UCSD-AML1 (cell line): ENCODE measurements around the gene COIL.
A peak's percentile ranks its signal among the peaks of the same experiment; 100 is the strongest.
"Not testable (repeated sequence)": the region's sequence is repeated elsewhere in the genome, so short reads cannot be mapped to it uniquely, and the experiment has no call there.

Experiments
- DNase-seq: peaks from one replicate; lab custom pipeline; 2025; ENCODE audit not compliant: unreplicated experiment; lab: John Stamatoyannopoulos, UW

COIL gene

GRCh38 chr17:56979091-56979480, 18.2 kb upstream of the COIL start:
- no peak for DNase-seq

DNA sequence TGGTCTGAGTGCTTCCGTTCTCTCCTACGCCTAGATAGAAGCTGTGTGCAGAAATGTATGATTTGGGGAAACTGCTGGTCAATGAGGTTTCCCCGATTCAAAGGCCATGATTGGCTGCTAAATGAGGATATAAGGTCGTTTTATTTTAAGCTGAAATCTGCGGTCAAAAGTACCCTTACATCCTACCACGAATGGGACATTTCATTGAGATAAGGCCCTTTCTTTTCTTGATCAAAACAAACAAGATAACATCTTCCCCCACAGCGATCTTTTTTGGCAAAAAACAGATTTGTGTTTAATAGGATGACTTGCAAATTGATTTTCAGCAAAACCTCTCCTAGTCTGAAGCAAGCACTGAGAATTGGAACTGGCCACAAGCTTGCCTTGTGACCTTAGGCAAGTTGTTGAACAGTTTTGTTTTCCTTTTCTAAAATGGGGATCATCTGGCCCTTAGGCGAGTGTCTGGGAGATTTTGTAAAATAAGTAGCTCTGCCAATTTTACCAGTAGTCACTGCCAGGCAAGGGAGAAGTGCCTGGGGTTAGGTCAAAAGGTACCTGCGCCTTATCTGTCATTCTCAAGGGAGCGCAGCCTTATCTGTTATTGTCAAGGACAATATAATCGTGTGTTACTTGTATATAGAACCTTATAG, 17.7 kb upstream of the COIL start:
- DNase-seq, result no peak

- peak; percentile 81 for DNase-seq
Measured at GRCh38 chr17:56977673-56978395, 17.0 kb upstream of the COIL start, which contains the start of gene SCPEP1. Gene SCPEP1, plus strand, starts transcription at chr17:56978131. Its CDS starts 29 bp downstream, at chr17:56978160.

DNA sequence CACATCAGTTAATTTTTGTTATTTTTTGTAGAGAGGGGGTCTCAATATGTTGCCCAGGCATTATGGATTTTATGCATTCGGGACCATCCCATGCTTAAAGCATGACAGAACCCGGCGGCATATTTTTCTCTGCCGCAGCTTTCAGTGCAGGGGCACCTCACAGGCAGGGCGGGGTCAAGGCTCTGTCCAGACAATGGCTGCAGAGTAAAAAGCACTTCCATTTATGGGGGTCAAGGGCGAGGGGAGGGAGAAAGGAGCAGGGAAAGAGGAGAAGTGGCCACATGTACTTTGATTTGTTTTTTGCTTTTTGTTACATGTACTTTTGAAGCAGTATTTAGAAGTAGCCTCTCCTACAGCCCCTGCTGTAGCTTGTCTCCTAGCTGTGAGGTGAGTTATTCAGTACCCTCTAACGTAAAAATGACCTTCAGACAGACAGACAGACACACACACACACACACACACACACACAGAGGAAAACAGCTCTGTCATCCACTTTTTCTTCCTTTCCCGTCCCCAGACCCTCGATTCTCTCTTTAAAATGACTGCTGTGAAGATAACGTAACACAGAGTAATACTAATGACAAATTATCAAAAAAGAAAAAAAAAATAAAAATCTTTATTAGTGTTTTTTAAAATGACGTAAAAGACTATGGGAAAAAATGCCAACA, 16.2 kb upstream of the COIL start:
- no peak for DNase-seq

GRCh38 chr17:56975656-56976055, 14.8 kb upstream of the COIL start:
- no peak for DNase-seq

DNA sequence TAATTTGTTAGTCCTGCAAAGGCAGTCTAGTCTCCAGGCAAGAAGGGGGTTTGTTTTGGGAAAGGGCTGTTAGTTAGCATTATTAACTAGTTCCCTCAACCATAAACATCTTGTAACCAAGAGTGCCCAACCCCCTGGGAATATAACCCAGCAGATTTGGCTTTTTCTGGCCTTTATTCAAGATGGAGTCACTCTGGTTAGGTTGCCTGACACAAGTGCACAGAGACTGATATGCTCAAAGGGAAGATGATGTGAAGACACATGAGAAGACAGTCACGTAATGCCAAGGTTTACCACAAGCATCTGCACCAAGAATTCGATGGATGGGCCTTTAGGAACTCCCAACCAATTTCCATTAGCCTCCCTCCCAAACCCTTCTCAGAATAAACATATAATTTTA, 13.2 kb upstream of the COIL start:
- DNase-seq, result no peak

DNA sequence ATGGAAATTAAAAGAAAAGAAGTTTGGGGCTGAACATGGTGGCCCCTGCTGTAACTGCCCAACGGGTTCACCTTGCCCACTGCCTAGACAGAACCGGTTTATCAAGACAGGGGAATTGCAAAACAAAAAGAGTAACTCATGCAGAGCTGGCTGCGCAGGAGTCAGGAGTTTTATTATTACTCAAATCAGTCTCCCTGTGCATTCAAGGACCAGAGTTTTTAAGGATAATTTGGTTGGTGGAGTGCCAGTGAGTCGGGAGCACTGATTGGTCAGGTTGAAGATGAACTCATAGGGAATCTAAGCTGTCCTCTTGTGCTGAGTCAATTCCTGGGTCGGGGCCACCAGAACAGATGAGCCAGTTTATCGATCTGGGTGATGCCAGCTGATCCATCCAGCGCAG, 12.7 kb upstream of the COIL start:
- DNase-seq, result no peak

- no peak for DNase-seq
Measured at GRCh38 chr17:56972111-56972730, 11.4 kb upstream of the COIL start.

- no peak for DNase-seq
Measured at GRCh38 chr17:56970974-56971373, 10.1 kb upstream of the COIL start.

GRCh38 chr17:56966338-56966737, 5.5 kb upstream of the COIL start:
- DNase-seq, result no peak

GRCh38 chr17:56965681-56966080, 4.8 kb upstream of the COIL start:
- not testable (repeated sequence) for DNase-seq

- DNase-seq, result not testable (repeated sequence)
Measured at GRCh38 chr17:56965241-56965640, 4.4 kb upstream of the COIL start.

- no peak for DNase-seq
Measured at GRCh38 chr17:56956992-56957391, 3.9 kb downstream of the COIL start.

DNA sequence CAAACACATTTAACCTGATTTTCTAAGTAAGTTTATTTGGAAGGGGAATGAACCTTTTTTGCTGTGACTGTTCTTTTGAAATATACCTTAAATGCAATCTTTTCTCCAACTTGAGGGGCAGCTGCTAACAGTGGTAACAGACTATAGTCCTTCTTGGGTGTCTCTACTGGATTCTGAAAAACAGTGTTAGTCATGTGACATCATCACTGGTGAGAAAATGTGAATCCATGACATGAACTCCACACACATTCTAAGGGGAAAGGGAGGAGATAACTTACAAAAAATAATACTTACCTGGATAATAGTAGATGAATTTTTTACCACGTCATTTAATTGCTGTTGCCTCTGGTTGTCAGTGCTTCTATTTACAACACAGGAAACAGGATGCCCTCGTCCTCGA, 11.3 kb downstream of the COIL start:
- DNase-seq, result no peak

DNA sequence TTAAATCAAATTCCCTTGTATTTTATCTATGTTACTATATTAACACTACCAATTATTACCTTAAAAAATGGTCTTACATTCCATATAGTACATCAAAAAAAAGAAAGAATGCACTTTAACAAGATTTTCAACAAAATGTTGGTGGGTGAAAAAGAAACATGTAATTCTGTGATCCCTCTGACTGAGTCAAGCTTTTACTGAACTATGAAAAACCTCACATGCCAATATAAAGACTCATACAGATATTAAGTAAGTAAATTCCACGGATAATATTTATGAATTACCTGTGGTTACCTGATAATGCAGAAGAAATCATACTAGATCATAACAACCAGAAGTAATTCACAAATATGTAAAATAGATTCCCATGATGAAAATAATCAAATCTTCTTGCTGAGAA, 12.4 kb downstream of the COIL start:
- DNase-seq, result no peak

GRCh38 chr17:56947741-56948140, 13.1 kb downstream of the COIL start:
- DNase-seq, result no peak

DNA sequence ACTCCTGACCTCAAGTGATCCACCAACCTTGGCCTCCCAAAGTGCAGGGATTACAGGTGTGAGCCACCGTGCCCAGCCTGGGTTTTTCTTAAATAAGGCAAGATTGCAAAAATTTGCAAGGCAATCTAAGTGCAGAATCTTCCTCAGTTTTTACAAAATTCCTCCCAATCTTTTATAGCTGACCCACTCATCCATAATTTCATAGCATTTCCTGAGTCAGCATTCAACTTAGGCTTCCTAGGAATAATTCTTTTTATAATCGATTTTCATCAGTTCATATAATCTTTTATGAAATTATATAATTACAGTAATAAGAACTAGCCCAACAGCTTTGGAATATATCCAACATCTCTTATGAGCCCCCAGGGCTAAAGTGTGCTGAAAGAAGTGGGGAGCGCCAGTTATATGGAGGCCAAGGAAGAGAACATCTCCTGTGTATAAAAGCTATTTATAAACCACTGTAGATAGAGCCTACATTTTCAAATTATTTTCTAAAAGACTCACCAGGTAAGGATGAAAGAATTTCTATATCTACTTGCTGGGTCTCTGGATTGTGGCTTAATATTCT, 14.8 kb downstream of the COIL start:
- DNase-seq, result no peak

DNA sequence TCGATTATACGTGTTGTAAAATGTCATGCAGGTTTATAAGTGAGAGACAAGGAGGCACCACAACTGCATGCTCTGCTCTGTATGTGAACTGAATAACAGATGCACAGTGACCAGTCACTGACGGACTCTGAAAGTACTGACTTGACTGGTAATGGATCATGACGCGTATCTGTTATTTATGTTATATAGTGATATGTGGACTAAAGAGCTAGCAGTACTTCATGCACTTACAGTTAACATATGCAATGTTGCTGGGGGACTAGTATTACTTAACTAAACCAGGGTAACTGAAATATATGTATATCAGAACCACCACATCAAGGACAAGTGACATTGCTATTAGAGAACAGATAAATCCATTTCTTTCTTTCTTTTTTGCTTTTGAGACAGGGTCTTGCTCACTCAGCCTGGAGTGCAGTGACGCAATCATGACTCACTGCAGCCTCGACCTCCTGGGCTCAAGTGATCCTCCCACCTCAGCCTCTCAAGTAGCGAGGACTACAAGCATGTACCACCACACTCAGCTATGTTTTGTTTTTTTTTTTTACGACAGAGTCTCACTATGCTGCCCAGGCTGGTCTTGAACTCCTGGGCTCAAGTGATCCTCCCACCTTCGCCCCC, 17.2 kb downstream of the COIL start:
- DNase-seq, result no peak

DNA sequence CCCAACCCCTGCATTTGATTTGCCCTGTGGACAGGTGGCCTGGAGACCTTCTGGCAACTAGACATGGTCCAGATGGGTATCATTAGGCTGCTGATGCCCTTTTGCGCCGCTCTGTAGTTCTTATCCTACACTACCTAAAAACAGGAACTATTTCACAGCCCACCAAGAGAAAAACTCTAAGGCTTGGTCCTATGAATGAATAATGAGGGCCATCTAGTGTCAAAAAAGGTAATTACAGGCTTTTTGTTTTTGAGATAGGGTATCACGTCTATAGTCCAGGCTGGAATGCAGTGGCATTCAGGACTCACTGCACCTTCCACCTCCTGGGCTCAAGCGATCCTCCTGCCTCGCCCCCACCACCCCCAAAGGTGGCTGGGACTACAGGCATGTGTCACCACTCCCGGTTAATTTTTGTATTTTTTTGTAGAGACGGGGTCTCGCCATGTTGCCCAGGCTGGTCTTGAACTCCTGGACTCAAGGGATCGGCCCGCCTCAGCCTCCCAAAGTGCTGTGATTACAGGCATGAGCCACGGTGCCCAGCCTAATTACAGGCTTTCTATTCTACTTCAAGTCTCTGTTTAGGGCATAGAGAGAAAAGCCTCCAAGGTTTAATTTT, 20.9 kb downstream of the COIL start:
- no peak for DNase-seq

- not testable (repeated sequence) for DNase-seq
Measured at GRCh38 chr17:56938206-56938605, 22.6 kb downstream of the COIL start.

DNA sequence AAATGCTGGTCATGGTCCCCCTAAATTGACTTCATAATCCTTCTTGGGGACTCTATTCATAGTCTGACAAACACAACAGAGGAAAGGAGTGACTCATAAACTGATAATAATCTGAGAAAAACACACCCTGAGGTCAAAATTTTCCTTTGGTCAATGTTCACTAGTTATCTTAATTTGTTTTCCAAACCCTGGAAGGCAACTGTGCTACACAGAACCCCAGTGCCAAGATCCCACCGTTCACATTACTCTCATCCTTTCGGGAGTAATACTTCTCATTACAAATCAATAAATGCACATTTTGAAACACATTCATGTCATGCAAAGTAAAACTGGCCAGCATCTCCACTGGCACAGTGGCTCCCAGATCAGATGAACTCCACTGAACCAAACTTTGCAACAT, 23.2 kb downstream of the COIL start:
- DNase-seq, result no peak
